Fibroblast of villous mesenchyme (primary cell): ENCODE measurements around the gene DEAF1. TPM values are rescaled to one million over a fixed set of nuclear protein-coding genes. Genes with fewer than 3 reads are reported as not detected.
A peak's percentile ranks its signal among the peaks of the same experiment; 100 is the strongest.

Experiments used
- DNase-seq: peaks from one replicate; pipeline ENCODE4 v3.0.0-alpha.2; 2010; ENCODE audit warnings: low read depth
- H3K4me3 ChIP-seq: 2 replicates; pipeline ENCODE4 v1.5.1; 2011; ENCODE audit warnings: low read depth, mild to moderate bottlenecking, low read length
- total RNA-seq: library from RNA; depleted of rRNA; stranded (reverse); fragments of >200 nt; gene quantifications from 2 replicates; pipeline ENCODE4 v1.2.3, GENCODE V29; 2012
- TF ChIP-seq, protein P1 (sequence below): IDR thresholded peaks from 2 replicates; pipeline ENCODE4 v1.5.1; 2012; ENCODE audit warnings: low read depth, mild to moderate bottlenecking, low read length; ENCODE audit not compliant: insufficient read depth

DEAF1 gene
- total RNA-seq, 1 donor, result 33.7 TPM

DNA sequence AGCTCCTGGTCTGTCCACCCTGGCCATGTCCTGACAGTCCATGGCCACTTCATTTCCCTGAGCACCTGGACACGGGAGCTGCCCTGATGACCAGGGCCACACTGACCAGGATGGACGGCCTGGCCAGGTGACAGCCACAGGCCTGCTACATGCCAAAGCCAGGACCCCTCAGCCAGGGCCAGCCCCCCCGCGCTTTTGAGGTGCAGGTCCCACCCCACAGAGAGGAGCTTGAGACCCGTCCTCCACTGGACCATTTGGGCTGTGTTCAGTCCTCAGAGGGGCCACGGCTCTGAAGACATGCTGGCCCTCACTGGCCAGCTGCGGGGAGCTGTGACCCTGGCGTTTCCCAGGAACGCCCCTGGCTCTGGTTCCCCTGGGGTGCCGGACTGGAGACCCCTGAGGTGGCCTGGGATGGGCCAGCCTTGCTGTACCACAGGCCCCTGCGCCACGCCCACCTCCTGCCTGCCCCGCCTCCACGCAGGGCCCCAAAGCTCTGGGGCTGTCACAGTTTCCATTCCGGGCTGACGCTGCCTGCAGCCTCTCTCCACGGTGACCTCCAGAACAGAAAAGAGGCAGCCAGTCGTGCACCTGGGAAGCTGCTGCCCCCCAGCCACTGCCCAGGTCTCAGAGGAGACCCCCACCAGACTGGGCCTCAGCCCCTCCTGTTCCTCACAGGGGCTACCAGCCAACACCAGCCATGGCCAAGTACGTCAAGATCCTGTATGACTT lies 29.2 kb upstream of the DEAF1 start:
- no peak for DNase-seq
- H3K4me3 ChIP-seq, result no peak overlapping the region
- TF ChIP-seq, protein P1, sequence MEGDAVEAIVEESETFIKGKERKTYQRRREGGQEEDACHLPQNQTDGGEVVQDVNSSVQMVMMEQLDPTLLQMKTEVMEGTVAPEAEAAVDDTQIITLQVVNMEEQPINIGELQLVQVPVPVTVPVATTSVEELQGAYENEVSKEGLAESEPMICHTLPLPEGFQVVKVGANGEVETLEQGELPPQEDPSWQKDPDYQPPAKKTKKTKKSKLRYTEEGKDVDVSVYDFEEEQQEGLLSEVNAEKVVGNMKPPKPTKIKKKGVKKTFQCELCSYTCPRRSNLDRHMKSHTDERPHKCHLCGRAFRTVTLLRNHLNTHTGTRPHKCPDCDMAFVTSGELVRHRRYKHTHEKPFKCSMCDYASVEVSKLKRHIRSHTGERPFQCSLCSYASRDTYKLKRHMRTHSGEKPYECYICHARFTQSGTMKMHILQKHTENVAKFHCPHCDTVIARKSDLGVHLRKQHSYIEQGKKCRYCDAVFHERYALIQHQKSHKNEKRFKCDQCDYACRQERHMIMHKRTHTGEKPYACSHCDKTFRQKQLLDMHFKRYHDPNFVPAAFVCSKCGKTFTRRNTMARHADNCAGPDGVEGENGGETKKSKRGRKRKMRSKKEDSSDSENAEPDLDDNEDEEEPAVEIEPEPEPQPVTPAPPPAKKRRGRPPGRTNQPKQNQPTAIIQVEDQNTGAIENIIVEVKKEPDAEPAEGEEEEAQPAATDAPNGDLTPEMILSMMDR, result no peak

DNA sequence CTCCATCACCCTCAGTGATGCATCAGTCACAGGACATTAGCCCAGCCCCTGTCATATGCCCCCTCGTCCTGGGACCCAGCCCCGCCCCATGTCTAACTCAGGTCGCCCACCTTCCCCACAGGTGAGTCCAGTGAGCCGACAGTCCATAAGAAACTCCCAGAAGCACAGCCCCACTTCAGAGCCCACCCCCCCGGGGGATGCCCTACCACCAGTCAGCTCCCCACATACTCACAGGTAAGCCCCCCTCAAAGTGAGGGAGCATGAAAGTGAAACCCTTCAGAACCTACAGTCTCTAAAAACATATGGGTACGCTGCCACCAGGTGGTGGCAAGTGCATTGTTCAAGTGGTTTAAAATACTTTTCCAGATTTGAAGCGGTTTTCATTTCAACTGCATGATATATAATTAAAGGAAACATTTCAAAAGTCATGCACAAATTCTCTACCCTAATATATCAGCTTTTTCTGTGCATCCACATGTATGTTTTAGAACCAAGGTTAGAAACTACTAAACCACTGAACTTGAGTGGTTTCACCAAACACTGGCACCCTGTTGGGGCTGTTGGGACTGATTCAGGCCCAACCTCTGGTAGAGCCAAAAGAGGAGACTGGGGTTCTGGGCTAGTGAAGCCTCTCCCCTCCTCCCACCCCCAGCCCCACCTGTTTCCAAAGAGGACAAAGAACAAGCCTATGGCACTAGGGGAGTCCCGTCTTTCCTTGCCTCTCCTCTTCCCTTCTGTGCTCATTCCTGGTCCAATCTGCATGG lies 28.3 kb upstream of the DEAF1 start:
- DNase-seq, result peak; percentile 71
- no peak overlapping the region for H3K4me3 ChIP-seq
- TF ChIP-seq, protein P1, result peak; percentile 60

DNA sequence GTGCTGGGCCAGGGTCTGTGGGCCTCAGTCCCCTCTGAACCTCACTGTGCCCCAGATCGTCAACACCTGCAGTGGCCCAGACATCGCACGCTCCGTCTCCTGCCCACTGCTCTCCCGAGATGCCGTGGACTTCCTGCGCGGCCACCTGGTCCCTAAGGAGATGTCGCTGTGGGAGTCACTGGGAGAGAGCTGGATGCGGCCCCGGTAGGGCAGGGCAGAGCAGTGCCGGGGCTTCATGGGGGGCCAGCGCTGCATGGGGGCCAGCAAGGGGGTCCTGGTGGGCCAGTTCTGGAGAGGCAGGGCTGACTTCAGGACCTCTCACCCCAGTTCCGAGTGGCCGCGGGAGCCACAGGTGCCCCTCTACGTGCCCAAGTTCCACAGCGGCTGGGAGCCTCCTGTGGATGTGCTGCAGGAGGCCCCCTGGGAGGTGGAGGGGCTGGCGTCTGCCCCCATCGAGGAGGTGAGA lies 27.4 kb upstream of the DEAF1 start:
- H3K4me3 ChIP-seq, result no peak overlapping the region
- TF ChIP-seq, protein P1, result no peak
- DNase-seq, result no peak

DNA sequence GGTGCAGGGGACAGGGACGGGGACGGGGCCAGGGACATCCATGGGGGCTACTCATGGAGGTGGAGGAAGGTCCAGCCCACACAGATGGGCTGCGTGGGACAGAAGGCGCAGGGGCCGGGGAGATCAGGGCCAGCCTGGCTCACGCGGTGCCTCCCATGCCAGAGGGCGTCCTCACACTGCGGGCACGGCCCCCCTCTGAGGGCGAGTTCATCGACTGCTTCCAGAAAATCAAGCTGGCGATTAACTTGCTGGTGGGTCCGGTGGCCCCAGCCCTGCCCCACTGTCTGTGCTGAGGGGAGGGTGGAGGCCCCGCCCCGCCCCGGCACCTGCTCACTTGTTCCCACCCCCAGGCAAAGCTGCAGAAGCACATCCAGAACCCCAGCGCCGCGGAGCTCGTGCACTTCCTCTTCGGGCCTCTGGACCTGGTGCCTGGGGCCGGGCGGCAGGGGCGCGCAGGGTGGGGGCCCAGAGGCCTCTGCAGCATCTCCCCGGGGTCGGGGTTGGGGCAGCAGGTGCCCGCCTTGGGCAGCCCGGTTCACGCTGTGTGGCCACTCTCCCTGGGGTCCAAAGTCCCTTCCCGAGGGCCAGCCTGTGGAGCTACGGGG lies 26.8 kb upstream of the DEAF1 start:
- TF ChIP-seq, protein P1, result no peak
- no peak overlapping the region for H3K4me3 ChIP-seq
- DNase-seq, result no peak

DNA sequence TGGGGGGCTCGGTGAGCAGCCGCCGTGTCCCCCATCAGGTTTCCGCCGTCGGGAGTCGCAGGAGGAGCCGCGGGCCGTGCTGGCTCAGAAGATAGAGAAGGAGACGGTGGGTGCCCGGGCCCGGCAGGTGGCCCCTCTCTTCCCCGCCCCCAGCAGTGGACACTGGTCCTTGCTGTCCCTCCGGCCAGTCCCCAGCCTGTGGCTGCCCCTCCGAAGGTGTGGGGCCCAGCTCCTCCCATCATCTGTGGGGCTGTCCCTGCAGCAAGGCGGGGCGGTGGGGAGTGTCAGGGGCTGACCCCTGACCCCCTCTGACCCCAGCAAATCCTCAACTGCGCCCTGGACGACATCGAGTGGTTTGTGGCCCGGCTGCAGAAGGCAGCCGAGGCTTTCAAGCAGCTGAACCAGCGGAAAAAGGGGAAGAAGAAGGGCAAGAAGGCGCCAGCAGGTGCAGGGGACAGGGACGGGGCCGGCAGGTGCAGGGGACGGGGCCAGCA lies 26.3 kb upstream of the DEAF1 start:
- DNase-seq, result no peak
- TF ChIP-seq, protein P1, result no peak
- no peak overlapping the region for H3K4me3 ChIP-seq

DNA sequence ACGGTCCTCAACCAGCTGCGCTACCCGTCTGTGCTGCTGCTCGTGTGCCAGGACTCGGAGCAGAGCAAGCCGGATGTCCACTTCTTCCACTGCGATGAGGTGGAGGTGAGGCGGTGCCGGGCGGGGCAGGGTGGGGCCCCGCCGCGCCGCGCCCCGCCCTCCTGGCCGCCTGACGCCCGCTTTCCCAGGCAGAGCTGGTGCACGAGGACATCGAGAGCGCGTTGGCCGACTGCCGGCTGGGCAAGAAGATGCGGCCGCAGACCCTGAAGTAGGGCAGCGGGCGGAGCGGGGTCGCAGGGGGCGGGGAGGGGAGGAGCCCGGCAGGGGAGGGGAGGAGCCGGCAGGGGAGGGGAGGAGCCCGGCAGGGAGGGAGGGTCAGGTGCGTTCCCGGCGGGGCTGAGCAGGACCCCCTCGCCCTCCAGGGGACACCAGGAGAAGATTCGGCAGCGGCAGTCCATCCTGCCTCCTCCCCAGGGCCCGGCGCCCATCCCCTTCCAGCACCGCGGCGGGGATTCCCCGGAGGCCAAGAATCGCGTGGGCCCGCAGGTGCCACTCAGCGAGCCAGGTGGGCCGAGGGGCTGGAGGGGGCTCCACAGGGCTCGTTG lies 25.7 kb upstream of the DEAF1 start:
- DNase-seq, result peak; percentile 53

More for the DNA sequence above, 25.7 kb upstream of the DEAF1 start:
- H3K4me3 ChIP-seq, result no peak overlapping the region
- TF ChIP-seq, protein P1, result no peak
